ENCODE data around the gene RABEPK. TPM values are rescaled to one million over a fixed set of nuclear protein-coding genes. Genes with fewer than 3 reads are reported as not detected.
"Not testable (repeated sequence)": the region's sequence is repeated elsewhere in the genome, so short reads cannot be mapped to it uniquely, and the experiment has no call there.

The RABEPK gene
- total RNA-seq, 1 donor from 2014 or later = 20.4 TPM

DNA sequence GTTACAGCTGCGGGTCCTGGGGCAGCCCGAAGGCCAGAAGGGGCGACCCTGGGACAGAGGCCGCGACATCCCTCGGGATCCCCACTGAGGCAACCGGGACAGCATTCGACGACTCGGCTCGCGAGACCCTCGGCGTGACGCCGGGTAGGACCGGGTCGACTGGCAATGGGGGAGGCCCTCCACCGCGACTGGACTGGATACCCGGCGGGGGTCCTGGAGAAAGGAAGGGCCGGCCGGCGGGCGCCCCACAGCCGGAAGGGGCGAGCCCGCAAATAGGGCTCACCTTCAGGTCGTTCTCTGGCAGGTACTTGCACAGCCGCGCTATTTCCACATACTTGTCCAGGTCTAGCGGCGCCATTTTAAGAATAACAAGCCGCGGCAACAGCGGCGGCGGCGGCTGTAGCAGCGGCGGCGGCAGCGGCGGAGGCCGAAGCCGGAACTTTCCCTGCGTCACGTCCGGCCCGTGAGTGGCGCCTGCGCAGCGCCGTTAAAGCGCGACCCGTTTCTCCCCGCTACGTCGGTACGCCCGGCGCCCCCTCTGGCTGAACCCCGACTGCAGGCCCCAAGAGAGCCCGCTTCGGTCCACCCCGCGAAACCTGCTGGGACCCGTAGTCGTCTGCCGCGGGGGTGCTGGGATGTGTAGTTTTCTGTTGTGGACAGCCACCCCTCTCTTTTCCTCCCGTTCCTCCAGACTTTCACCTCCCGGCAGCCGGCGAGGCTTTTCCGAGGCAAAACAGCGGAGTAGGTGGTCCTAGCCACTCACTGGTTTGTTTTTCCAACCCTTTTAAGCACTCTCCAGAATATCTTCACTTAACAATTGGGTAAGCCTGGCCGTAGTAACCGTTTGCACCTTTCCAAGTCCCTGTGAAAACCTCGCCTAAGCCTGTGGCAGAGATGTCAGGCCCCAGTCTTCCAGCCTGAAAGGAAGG is 10.7 kb upstream of the RABEPK start, which contains the start of gene PPP6C:
TSS of gene PPP6C (minus strand) at position 443 of the 929 bp plus-strand sequence. CDS start at position 358, 85 bp downstream.
- H3K4me3 ChIP-seq = peak within 1 kb of the TSS; percentile 84 to 99
- no peaks in the 10 kb centered on the region for H3K36me3 ChIP-seq
- no peaks in the 10 kb centered on the region for H3K27me3 ChIP-seq
- no peaks in the 10 kb centered on the region for H3K9me3 ChIP-seq
- TF ChIP-seq, protein P1, sequence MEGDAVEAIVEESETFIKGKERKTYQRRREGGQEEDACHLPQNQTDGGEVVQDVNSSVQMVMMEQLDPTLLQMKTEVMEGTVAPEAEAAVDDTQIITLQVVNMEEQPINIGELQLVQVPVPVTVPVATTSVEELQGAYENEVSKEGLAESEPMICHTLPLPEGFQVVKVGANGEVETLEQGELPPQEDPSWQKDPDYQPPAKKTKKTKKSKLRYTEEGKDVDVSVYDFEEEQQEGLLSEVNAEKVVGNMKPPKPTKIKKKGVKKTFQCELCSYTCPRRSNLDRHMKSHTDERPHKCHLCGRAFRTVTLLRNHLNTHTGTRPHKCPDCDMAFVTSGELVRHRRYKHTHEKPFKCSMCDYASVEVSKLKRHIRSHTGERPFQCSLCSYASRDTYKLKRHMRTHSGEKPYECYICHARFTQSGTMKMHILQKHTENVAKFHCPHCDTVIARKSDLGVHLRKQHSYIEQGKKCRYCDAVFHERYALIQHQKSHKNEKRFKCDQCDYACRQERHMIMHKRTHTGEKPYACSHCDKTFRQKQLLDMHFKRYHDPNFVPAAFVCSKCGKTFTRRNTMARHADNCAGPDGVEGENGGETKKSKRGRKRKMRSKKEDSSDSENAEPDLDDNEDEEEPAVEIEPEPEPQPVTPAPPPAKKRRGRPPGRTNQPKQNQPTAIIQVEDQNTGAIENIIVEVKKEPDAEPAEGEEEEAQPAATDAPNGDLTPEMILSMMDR (IDR thresholded peaks at IDR 0.05) = peak; percentile 53 to 68 (median 60)
- H3K4me1 ChIP-seq = peaks cover 9 to 44% of the 10 kb centered on the region in 2 donors
- intact Hi-C loops (cut with DNase I) = loop anchor here (1.0 to 2.0 kb wide), 5 partner anchors 11 to 248 kb away; partner anchors contain the start of genes GOLGA1, HSPA5, RABEPK and SCAI
- peak within 1 kb of the TSS; percentile 98 to 99 for H3K27ac ChIP-seq
- peak; percentile 80 to 98 for DNase-seq (ENCODE audit: low spot score in 2 of 2)

DNA sequence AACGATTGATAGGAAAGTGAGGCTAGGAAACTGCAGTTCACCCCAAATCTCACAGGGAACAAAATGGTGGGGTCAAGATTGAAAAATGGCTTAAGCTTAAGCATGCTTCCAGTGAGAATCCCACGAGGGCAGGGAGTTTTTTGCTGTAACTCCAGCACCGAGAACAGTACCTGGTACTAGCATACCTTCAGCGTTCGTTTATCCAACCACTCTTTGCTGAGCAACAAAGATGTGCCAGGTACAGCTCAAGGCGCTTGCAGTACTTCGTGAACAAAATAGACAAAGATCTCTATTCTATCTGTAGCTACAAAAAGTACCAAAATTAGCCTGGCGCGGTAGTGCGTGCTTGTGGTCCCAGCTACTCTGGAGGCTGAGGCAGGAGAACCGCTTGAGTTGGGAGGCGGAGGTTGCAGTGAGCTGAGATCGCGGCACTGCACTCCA is 10.0 kb upstream of the RABEPK start:
- Histone ChIP-seq H3K4me3 (peak overlapping the region; percentile 84 to 99), H3K36me3 (no peaks in the 10 kb centered on the region), H3K27me3 (no peaks in the 10 kb centered on the region), H3K9me3 (no peaks in the 10 kb centered on the region), H3K4me1 (peaks cover 9 to 36% of the 10 kb centered on the region in 2 donors), H3K27ac (peak overlapping the region; percentile 98 to 99)
- TF ChIP-seq, protein P1 (IDR thresholded peaks at IDR 0.05) = no peak
- intact Hi-C loops (cut with DNase I) = loop anchor here (2.0 kb wide), 2 partner anchors 48 to 50 kb away; partner anchors contain the start of genes HSPA5 and SCAI
- no peak for DNase-seq (ENCODE audit: low spot score in 2 of 2)

DNA sequence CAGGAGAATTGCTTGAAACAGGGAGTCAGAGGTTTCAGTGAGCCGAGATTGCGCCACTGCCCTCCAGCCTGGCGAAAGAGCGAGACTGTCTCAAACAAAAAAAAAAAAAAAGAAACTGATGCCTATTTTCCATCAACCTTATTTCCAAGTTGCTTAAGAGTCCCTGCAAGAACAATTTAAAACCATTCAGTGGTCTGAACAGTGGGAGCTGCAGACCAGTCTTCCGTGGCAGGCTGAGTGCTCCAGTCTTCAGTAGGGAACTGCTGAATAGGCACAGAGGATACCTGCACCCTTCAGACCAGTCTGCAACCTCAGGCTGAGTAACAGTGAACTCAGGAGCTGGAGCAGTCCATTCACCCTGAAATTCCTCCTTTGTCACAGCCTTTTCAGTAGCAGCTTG is 5.9 kb upstream of the RABEPK start:
- H3K4me3 ChIP-seq; H3K36me3 ChIP-seq; DNase-seq (ENCODE audit: low spot score in 2 of 2); H3K27ac ChIP-seq; H3K9me3 ChIP-seq; intact Hi-C loops (cut with DNase I); H3K27me3 ChIP-seq: not testable (repeated sequence)
- H3K4me1 ChIP-seq = peaks cover 4 to 12% of the 10 kb centered on the region in 2 donors

DNA sequence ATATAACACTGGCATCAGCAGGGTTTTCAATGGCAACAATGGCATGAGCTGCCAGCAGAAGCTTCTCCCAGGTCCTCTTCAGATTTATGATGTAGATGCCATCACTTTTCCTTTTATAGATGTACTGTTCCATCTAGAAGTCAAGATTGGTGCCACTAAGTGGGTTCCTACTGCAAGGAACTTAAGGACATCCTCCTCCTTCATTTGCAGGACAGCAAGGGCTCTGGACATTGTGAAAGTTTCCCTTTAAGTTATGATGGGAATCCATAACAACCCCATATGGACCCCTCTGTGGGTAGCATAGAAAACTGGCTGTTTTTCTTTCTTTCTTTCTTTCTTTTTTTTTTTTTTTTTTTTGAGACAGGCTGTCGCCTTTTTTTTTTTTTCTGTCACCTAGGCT is 4.8 kb upstream of the RABEPK start:
- H3K4me3 ChIP-seq; intact Hi-C loops (cut with DNase I); DNase-seq (ENCODE audit: low spot score in 2 of 2); H3K9me3 ChIP-seq; H3K4me1 ChIP-seq; H3K27ac ChIP-seq; H3K27me3 ChIP-seq; H3K36me3 ChIP-seq: not testable (repeated sequence)

DNA sequence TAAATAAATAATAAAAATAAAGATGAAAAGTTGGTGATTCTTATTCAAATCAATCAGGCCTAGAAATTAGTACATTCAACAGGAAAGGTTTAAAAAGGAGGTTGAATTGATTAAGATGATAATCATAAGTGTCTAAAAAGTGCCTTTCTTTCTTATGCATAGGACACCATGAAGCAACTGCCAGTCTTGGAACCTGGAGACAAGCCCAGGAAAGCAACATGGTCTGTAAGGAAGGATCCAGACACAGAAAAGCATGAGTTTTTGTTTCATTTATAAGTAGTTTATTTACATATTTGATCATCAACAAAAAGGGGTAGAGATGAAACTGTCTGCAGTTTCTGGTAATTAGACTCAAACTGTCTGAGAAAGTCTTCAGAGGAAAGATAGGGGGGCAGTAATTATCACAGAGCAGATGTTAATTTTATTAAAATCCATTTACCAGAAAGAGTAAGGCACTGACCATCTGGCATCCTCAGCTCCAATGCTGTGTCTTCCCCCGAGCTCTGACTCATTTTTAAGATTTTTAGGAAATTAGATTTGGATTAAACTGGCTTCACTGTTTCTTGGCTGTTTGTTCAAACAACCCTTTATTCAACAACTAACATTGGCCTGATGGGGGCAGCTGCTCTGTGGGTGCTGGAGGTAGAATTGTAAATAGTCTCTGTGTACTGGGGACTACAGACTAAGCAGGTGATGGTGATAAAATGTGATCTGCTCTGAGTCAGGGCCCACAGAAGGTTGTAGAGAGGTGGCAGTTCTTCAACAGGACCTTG is 2.7 kb downstream of the RABEPK start:
- H3K27me3 ChIP-seq = no peaks in the 10 kb centered on the region
- peaks cover 0 to 2% of the 10 kb centered on the region in 2 donors for H3K4me1 ChIP-seq
- no peak overlapping the region for H3K27ac ChIP-seq
- peaks cover 19 to 23% of the 10 kb centered on the region in 2 donors for H3K36me3 ChIP-seq
- DNase-seq (ENCODE audit: low spot score in 2 of 2) = no peak
- intact Hi-C loops (cut with DNase I) = loop anchor here (5.0 kb wide), 2 partner anchors 36 to 59 kb away; partner anchors contain the start of gene GAPVD1
- TF ChIP-seq, protein P1 (IDR thresholded peaks at IDR 0.05) = no peak
- H3K4me3 ChIP-seq = no peak overlapping the region
- H3K9me3 ChIP-seq = no peaks in the 10 kb centered on the region

DNA sequence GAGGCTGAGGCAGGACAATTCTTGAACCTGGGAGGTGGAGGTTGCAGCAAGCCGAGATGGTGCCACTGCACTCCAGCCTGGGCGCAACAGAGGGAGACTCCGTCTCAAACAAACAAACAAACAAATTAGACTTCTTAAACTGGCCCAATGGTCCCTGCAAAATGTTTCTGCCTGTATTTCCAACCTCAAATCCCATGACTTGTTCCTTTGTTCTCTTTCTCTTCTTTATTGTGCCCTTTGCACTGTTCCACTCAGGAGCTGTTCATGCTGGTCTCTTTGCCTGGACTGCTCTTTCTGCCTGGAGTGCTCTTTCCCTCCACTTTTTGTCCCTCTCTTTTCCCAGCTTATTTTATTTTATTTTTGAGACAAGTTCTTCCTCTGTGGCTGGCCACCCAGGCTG is 4.1 kb downstream of the RABEPK start:
- Histone ChIP-seq H3K4me3 (no peak overlapping the region), H3K27me3 (no peaks in the 10 kb centered on the region), H3K4me1 (peaks cover 0 to under 1% of the 10 kb centered on the region in 2 donors), H3K36me3 (peaks cover 23 to 28% of the 10 kb centered on the region in 2 donors), H3K9me3 (no peaks in the 10 kb centered on the region), H3K27ac (no peak overlapping the region)
- no peak for DNase-seq (ENCODE audit: low spot score in 2 of 2)
- intact Hi-C loops (cut with DNase I) = loop anchor here (5.0 kb wide), 2 partner anchors 37 to 58 kb away; partner anchors contain the start of gene GAPVD1
- TF ChIP-seq, protein P1 (IDR thresholded peaks at IDR 0.05) = no peak
